Nephron (organoid): Measurements from ENCODE around the gene SHISA5.

Experiments used
- H3K27ac Mint-ChIP-seq, 3 experiments: 2 replicates each; pipeline ENCODE4 v1.8.0; 2020; ENCODE audit warnings: mixed read lengths in 3 of 3, mild to moderate bottlenecking in 2 of 3, moderate library complexity in 1 of 3
- H3K27me3 Mint-ChIP-seq: 2 replicates; pipeline ENCODE4 v1.8.0; 2021; ENCODE audit warnings: low read depth, mild to moderate bottlenecking, moderate library complexity, mixed read lengths
- H3K36me3 Mint-ChIP-seq: 2 replicates; pipeline ENCODE4 v1.8.0; 2020; ENCODE audit warnings: low read depth, mixed read lengths
- H3K4me1 Mint-ChIP-seq: 2 replicates; pipeline ENCODE4 v1.8.0; 2020; ENCODE audit warnings: mixed read lengths
- H3K4me3 Mint-ChIP-seq, 3 experiments: 2 replicates each; pipeline ENCODE4 v1.8.0; 2020; ENCODE audit warnings: mild to moderate bottlenecking in 3 of 3, mixed read lengths in 3 of 3, moderate library complexity in 2 of 3
- H3K9me3 Mint-ChIP-seq: 2 replicates; pipeline ENCODE4 v1.8.0; 2020; ENCODE audit warnings: mixed read lengths
- CTCF ChIP-seq, 3 experiments: fragments of 200-600 bp; sonication (generic); IDR thresholded peaks; one replicate each; pipeline ENCODE4 v1.5.0; 2021; ENCODE audit warnings: antibody characterized with exemption in 3 of 3; ENCODE audit not compliant: unreplicated experiment in 3 of 3

SHISA5 gene

GRCh38 chr3:48441940-48442339, 62.0 kb downstream of the SHISA5 start:
- no peaks in the 10 kb centered on the region for H3K27me3 Mint-ChIP-seq
- peaks cover 25% of the 10 kb centered on the region for H3K4me1 Mint-ChIP-seq
- no peaks in the 10 kb centered on the region for H3K9me3 Mint-ChIP-seq
- H3K36me3 Mint-ChIP-seq, result peaks cover 15% of the 10 kb centered on the region
- H3K27ac Mint-ChIP-seq, result peak overlapping the region in 1 of 3 experiments; percentile 35
- no peak for TF ChIP-seq CTCF (IDR thresholded peaks at IDR 0.05; ENCODE audit: unreplicated experiment in 3 of 3)
- H3K4me3 Mint-ChIP-seq, result peak overlapping the region; percentile 89 to 92 (median 91)

- H3K4me3 Mint-ChIP-seq, result peak overlapping the region; percentile 89 to 92 (median 91)
- H3K4me1 Mint-ChIP-seq, result peaks cover 16% of the 10 kb centered on the region
- H3K27ac Mint-ChIP-seq, result peak overlapping the region; percentile 80 to 97 (median 94)
- no peaks in the 10 kb centered on the region for H3K27me3 Mint-ChIP-seq
- no peaks in the 10 kb centered on the region for H3K9me3 Mint-ChIP-seq
- TF ChIP-seq CTCF (IDR thresholded peaks at IDR 0.05; ENCODE audit: unreplicated experiment in 3 of 3), result no peak
- peaks cover 15% of the 10 kb centered on the region for H3K36me3 Mint-ChIP-seq
Observed at GRCh38 chr3:48440590-48440958, 63.4 kb downstream of the SHISA5 start.

- no peaks in the 10 kb centered on the region for H3K9me3 Mint-ChIP-seq
- H3K27ac Mint-ChIP-seq, result peak within 1 kb of the TSS; percentile 80 to 97 (median 94)
- H3K4me1 Mint-ChIP-seq, result peaks cover 15% of the 10 kb centered on the region
- H3K4me3 Mint-ChIP-seq, result peak within 1 kb of the TSS; percentile 89 to 92 (median 91)
- peaks cover 15% of the 10 kb centered on the region for H3K36me3 Mint-ChIP-seq
- H3K27me3 Mint-ChIP-seq, result no peaks in the 10 kb centered on the region
- no peak for TF ChIP-seq CTCF (IDR thresholded peaks at IDR 0.05; ENCODE audit: unreplicated experiment in 3 of 3)
Observed at GRCh38 chr3:48439820-48440589, 64.0 kb downstream of the SHISA5 start, which contains the start of the genes CCDC51 and TMA7. CCDC51 (minus strand) TSS chr3:48440119; CDS start chr3:48435128, 4,991 bp downstream. TMA7 (plus strand) TSS chr3:48440257; CDS start chr3:48440297, 40 bp downstream.

GRCh38 chr3:48437812-48438211, 66.2 kb downstream of the SHISA5 start:
- Mint-ChIP-seq H3K27ac (no peak overlapping the region), H3K27me3 (no peaks in the 10 kb centered on the region), H3K36me3 (peaks cover 9% of the 10 kb centered on the region), H3K4me1 (peaks cover 24% of the 10 kb centered on the region), H3K9me3 (no peaks in the 10 kb centered on the region), H3K4me3 (peak overlapping the region in 2 of 3 experiments; percentile 21 to 24)
- no peak for TF ChIP-seq CTCF (IDR thresholded peaks at IDR 0.05; ENCODE audit: unreplicated experiment in 3 of 3)

GRCh38 chr3:48436855-48437254, 67.1 kb downstream of the SHISA5 start:
- TF ChIP-seq CTCF (IDR thresholded peaks at IDR 0.05; ENCODE audit: unreplicated experiment in 3 of 3), result no peak
- H3K9me3 Mint-ChIP-seq, result no peaks in the 10 kb centered on the region
- H3K4me3 Mint-ChIP-seq, result no peak overlapping the region
- no peak overlapping the region for H3K27ac Mint-ChIP-seq
- H3K27me3 Mint-ChIP-seq, result no peaks in the 10 kb centered on the region
- peaks cover 6% of the 10 kb centered on the region for H3K36me3 Mint-ChIP-seq
- peaks cover 31% of the 10 kb centered on the region for H3K4me1 Mint-ChIP-seq

- peaks cover 32% of the 10 kb centered on the region for H3K4me1 Mint-ChIP-seq
- peaks cover 4% of the 10 kb centered on the region for H3K36me3 Mint-ChIP-seq
- TF ChIP-seq CTCF (IDR thresholded peaks at IDR 0.05; ENCODE audit: unreplicated experiment in 3 of 3), result no peak
- H3K9me3 Mint-ChIP-seq, result no peaks in the 10 kb centered on the region
- no peaks in the 10 kb centered on the region for H3K27me3 Mint-ChIP-seq
- H3K4me3 Mint-ChIP-seq, result no peak overlapping the region
- no peak overlapping the region for H3K27ac Mint-ChIP-seq
Observed at GRCh38 chr3:48436477-48436787, 67.5 kb downstream of the SHISA5 start.
